ENCODE data around the gene CDC73.

- no peak for TF ChIP-seq CTCF (IDR thresholded peaks at IDR 0.05 in 8 of 11, conservative IDR thresholded peaks at IDR 0.05 in 3 of 11)
- no peak for TF ChIP-seq POLR2A (IDR thresholded peaks at IDR 0.05)
Observed at GRCh38 chr1:193199940-193200339, 78.1 kb downstream of the CDC73 start.

Measured in spleen (tissue), 7 donors.